DLD1 (cell line): ENCODE measurements around the gene PRAMEF14.
"Not testable (repeated sequence)": the region's sequence is repeated elsewhere in the genome, so short reads cannot be mapped to it uniquely, and the experiment has no call there.

ENCODE experiments used
- in situ Hi-C: cut with HindIII; loops from 2 replicates; pipeline ENCODE4 v1.10.0; 2017; ENCODE audit warnings: low sequenced_read_pairs

PRAMEF14 gene, protein sequence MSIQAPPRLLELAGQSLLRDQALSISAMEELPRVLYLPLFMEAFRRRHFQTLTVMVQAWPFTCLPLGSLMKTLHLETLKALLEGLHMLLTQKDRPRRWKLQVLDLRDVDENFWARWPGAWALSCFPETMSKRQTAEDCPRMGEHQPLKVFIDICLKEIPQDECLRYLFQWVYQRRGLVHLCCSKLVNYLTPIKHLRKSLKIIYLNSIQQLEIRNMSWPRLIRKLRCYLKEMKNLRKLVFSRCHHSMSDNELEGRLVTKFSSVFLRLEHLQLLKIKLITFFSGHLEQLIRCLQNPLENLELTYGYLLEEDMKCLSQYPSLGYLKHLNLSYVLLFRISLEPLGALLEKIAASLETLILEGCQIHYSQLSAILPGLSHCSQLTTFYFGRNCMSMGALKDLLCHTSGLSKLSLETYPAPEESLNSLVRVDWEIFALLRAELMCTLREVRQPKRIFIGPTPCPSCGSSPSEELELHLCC

DNA sequence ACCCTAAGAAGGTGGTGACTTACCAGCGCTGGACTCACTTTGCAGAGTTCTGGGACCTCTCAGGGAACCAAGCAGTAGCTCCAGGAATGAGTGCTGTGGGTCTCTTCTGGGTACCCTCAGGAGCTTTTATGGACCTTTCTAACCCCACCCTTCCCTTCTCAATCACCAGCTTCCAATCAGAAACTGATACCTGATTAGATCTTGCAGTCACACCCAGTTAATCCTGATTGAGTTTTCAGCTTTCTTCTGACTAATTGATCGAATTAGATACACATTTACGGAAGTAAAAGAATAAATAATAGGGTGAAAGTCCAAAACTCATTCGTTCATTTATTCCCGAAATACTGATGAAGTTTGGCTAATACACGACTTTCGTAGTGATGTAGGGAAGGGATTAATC is at the start of gene PRAMEF14:
TSS of gene PRAMEF14 (minus strand) at position 101 of the 400 bp plus-strand sequence. CDS start 1,820 bp downstream, outside the sequence.
- in situ Hi-C loops: not testable (repeated sequence)

DNA sequence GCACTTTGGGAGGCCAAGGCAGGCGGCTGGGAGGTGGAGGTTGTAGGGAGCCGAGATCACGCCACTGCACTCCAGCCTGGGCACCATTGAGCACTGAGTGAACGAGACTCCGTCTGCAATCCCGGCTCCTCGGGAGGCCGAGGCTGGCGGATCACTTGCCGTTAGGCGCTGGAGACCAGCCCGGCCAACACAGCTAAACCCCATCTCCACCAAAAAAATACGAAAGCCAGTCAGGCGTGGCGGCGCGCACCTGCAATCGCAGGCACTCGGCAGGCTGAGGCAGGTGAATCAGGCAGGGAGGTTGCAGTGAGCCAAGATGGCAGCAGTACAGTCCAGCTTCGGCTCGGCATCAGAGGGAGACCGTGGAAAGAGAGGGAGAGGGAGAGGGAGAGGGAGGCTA is 48.4 kb upstream of the PRAMEF14 start:
- in situ Hi-C loops: not testable (repeated sequence)

DNA sequence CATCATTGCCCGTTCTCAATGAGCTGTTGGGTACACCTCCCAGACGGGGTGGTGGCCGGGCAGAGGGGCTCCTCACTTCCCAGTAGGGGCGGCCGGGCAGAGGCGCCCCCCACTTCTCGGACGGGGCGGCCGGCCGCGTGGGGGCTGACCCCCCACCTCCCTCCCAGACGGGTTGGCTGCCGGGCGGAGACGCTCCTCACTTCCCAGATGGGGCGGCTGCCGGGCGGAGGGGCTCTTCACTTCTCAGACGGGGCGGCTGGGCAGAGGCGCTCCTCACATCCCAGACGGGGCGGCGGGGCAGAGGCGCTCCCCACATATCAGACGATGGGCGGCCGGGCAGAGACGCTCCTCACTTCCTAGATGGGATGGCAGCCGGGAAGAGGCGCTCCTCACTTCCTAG is 47.8 kb upstream of the PRAMEF14 start:
- in situ Hi-C loops: not testable (repeated sequence)

DNA sequence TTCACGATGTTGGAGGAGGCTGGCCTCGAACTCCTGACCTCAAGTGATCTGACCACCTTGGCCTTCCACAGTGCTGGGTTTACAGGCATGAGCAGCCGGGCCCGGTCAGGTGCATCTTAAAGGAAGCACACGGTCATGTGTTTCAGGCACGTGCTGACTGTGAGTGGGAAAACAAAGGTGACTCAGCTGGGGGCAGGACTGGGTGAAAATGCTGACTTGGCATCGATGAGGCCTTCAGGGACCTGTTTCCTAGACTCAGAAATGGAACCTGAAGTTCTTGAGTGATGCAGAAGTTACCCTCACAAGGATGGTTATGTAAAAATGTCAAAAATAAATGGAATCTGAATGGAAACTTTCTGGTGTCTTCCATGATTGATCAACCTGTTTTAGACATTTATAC is 46.1 kb upstream of the PRAMEF14 start:
- in situ Hi-C loops: not testable (repeated sequence)

DNA sequence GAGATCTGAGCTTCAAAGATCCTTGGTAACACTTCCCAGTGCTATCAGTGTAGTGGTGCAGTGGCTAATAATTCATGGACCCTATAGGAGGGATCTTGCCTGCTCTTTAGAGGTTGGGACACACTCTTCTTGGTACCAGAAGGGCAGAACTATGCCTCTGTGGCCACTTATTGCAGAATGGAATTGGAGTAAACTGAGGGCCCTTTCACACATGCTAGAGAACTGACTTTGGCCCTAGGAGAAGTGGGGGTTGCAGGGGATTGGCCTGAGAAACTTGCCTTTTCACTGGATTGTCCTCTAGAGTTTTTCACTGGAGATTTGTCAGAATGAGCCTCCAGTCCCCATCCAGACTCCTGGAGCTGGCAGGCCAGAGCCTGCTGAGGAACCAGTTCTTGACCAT is 42.4 kb upstream of the PRAMEF14 start, which contains the start of gene PRAMEF17:
TSS of gene PRAMEF17 (plus strand) at position 301 of the 400 bp plus-strand sequence. CDS start at position 327, 26 bp downstream.
- in situ Hi-C loops: not testable (repeated sequence)

DNA sequence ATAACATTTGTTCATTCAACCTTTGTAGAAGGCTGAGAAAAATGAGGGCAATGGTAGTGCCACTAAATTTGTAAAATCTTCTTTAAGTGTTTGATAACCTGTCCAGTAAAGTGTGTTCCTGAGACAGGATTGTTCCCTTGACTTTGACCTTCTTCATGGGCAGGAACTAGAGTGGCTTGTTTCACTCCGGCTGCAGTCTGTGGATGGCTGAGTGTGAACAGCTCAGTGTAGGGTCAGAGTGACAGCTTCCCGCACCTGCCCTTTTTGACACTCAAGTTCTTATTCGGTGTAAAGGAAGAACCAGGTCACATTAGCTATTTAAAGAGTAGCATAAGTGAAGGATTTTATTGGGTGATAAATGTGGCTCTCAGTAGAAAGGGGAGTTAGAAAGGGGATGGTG is 33.4 kb upstream of the PRAMEF14 start:
- in situ Hi-C loops: not testable (repeated sequence)

DNA sequence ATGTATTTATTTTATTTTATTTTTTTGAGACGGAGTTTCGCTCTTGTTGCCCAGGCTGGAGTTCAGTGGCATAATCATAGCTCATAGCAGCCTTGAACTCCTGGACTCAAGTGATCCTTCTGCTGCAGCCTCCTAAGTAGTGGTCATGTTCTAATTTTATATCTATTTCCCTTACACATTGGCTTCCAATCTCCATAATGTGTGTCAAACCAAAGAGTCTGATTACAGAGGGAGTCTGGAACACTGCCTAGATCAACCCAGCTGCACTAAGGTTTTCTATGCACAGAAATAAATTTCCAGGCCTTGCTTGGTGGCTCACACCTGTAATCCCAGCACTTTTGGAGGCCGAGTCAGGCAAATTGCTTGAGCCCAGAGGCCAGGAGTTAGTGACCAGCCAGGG is 32.0 kb upstream of the PRAMEF14 start:
- in situ Hi-C loops: not testable (repeated sequence)

DNA sequence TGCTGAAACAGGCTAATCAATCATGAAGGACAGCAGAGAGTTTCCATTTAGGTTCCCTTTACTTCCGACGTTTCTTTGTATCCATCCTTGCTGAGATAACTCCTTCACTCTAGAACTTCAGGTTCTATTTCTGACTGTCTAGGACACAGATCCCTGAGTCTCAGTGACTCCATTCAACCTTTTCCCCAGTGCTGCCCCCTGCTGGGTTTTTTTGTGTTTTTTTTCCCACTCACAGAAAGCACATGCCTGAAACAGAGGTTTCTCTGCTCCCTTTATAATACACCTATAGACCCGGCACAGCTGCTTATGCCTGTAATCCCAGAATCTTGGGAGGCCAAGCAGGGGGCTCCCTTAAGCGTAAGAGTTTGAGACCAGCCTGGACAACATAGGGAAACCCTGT is 21.6 kb upstream of the PRAMEF14 start:
- in situ Hi-C loops: not testable (repeated sequence)

DNA sequence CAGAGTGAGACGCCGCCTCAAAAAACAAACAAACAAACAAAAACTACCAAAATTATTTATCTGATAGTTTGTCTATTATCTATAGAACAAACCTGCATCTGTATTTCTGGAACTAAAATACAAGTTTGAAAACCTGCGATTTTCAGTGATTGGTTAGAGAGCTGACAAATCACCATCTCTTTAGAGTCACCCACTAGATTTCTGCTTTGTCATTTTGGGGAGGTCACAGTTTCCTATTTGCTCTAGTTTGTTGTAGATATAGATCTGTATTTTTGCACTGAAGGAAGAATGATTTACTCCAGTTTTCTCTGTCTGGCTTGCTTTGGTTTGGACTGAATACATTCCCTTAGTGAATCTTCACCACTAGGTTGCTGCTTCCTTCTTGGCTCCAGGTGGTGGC is 19.6 kb upstream of the PRAMEF14 start:
- in situ Hi-C loops: not testable (repeated sequence)

DNA sequence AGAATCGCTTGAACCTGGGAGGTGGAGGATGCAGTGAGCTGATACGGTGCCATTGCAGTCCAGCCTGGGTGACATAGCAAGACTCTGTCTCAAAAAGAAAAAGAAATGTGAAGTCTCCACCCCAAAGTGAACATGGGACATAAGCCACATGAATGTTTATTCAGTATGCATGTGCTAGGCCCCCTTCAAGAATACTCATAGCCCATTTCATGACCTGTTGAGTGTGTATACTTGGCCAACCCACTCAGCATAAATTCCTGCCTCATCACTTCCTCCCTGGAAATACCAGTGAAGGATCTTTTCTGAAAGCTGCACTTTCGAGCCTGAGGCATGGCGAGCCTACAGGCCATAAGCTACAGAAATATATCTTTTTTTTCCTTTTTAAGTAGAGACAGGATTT is 18.0 kb upstream of the PRAMEF14 start:
- in situ Hi-C loops: not testable (repeated sequence)

DNA sequence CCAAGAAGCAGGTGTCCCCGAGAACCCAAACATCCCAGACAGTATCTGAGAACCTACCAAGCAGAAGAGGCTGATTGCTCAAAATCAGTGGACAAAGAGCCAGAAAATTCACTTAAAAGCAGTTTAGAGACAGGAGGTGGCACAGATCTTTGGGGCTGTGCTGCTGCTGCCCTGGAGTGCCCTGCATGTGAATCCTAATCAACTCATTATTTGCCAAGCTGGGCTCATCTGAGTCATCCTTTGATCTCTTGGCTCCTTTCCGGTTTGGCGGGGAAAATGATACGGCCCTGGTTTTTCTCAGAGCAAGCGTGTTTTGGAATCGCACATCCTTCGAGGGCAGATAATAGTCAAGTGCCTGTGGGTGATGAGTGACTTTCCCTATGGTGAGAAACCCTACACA is 15.4 kb upstream of the PRAMEF14 start:
- in situ Hi-C loops: not testable (repeated sequence)

DNA sequence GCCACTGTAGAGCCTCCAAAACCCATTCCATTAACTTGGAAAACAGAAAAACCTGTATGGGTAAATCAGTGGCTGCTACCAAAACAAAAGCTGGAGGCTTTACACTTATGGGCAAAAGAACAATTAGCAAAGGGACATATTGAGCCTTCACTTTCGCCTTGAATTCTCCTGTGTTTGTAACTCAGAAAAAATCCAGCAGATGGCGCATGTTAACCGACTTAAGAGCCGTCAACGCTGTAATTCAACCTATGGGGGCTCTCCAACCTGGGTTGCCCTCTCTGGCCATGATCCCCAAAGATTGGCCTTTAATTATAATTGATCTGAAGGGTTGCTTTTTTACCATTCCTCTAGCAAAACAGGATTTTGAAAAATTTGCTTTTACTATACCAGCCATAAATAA is 9.8 kb upstream of the PRAMEF14 start:
- in situ Hi-C loops: not testable (repeated sequence)

DNA sequence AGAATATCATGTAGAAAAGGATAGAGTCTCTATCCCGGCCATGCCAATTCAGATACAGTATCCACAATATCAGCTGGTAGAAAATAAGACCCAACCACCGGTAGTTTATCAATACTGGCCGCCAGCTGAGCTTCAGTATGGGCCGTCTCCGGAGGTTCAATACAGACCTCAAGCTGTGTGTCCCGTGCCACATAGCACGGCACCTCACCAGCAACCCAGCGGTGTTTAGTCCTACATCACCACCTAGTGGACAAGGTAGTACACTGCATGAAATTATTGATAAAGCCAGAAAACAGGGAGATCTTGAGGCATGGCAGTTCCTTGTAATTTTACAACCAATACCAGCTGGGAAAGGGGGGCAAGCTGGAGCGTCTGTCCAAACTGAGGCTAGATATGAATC is 7.5 kb upstream of the PRAMEF14 start:
- in situ Hi-C loops: not testable (repeated sequence)

DNA sequence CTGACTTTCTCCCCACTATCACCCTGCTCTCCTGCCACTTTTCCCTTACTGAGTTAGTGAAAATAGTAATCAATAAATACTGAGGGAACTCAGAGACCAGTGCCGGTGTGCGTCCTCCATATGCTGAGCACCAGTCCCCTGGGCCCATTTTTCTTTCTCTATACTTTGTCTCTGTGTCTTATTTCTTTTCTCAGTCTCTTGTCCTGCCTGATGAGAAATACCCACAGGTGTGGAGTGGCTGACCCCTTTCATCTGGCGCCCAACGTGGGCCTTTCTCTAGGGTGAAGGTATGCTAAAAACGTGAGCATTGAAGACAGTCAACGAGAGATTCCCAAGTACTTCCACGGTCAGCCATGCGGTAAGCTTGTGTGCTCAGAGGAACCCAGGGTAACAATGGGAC is 6.5 kb upstream of the PRAMEF14 start:
- in situ Hi-C loops: not testable (repeated sequence)

DNA sequence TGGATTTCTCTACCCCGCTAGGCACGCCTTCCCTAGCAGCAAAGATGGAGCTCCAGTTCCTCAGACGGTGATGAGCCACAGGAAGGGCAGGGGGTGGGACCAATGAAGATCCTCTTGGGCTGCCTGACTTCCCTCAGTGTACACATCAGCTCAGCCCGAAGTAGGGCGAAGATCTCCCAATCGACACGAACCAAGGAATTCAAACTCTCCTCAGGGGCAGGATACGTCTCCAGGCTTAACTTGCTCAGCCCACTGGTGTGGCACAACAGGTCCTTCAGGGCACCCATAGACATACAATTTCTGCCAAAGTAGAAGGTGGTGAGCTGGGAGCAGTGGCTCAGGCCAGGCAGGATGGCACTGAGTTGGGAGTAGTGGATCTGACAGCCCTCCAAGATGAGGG is 4.4 kb downstream of the PRAMEF14 start:
- in situ Hi-C loops: not testable (repeated sequence)

DNA sequence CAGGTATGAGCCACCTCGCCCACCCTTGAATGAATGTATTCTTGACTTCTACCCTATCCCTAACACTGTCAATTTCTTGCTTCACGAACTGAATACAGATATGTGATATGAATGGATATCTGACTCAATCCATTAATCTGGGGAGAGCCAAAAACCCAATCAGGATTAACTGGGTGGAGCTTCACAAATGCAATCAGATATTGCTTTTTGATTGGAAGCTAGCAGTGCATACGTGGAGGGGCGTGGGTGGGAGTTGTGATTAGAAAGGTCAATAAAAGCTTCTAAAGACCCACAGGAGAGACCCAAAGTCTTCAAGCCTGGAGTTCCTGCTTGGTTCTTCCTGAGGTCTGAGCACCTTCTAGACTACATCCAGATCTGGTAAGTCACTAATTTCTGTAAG is 31.7 kb downstream of the PRAMEF14 start, which contains the start of gene PRAMEF15:
TSS of gene PRAMEF15 (plus strand) at position 301 of the 400 bp plus-strand sequence. CDS start 2,827 bp downstream, outside the sequence.
- in situ Hi-C loops: not testable (repeated sequence)

DNA sequence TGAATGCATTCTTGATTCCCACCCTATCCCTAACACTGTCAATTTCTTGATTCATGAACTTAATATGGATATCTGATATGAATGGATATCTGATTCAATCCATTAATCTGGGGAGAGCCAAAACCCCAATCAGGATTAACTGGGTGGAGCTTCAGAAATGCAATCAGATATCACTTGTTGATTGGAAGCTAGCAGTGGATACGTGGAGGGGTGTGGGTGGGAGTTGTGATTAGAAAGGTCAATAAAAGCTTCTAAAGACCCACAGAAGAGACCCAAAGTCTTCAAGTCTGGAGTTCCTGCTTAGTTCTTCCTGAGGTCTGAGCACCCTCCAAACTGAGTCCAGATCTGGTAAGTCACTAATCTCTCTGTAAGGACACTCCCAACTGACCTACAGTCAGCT is 43.7 kb downstream of the PRAMEF14 start, which contains the start of gene PRAMEF33:
TSS of gene PRAMEF33 (plus strand) at position 301 of the 400 bp plus-strand sequence. CDS start 2,416 bp downstream, outside the sequence.
- in situ Hi-C loops: not testable (repeated sequence)

DNA sequence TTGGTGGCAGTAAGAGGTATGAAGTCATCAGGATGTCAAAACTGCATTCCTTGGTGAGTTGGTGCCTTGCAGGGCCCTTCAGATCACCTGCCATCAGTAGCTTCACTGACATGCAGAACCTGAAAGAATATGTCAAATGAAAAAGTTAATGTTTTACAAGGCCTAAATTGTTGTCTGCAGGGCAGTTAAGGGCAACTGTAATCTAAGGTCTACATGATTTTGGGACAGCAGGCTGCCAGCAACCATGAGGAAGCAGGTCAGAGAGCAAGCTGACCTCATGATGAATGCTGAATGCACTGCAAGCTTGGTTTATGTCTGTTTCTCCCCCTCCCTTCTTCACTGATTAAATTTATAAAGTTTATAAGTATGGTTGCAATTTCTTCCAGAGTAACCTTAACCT is 44.7 kb downstream of the PRAMEF14 start:
- in situ Hi-C loops: not testable (repeated sequence)

DNA sequence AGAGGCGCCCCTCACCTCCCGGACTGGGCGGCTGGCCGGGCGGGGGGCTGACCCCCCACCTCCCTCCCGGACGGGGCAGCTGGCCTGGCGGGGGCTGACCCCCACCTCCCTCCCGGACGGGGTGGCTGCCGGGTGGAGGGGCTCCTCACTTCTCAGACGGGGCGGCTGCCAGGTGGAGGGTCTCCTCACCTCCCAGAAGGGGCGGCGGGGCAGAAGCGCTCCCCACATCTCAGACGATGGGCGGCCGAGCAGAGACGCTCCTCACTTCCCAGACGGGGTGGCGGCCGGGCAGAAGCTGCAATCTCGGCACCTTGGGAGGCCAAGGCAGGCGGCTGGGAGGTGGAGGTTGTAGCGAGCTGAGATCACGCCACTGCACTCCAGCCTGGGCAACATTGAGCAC is 48.2 kb downstream of the PRAMEF14 start:
- in situ Hi-C loops: not testable (repeated sequence)

DNA sequence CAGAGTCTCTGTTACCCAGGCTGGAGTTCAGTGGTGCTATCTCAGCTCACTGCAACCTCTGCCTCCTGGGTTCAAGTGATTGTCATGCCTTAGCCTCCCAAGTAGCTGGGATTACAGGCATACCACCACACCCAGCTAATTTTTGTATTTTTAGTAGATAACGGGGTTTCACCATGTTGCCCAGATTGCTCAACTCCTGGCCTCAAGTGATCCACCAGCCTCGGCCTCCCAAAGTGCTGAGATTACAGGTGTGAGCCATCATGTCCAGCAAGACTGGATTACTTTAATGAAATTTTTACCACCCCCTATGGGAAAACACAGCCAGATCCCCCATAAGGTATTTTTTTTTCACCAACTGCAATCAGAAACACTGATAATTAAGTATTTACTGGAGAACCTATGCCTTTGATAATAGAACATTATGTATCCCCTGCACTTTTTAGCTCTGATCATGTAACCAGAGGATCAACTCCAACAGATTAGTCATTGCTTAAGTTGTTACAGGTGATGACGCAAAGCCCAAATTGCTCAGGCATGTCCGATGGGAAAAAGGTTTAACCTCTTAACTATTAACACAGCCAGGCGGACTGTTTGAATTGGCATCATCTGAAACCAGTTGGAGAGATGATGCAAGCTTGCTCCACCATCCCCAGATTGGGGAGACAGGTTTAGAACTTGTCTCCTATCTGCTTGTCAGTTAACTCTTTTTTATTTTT is 49.6 kb downstream of the PRAMEF14 start:
- in situ Hi-C loops: not testable (repeated sequence)
